Esophagus squamous epithelium (tissue), 4 donors: ENCODE measurements around the gene AGR2.

Source experiments
- POLR2A ChIP-seq, 4 donors: fragments of 450-650 bp; IDR thresholded peaks; one replicate each; pipeline ENCODE4 v1.6.1; 2017; ENCODE audit warnings: antibody characterized with exemption in 4 of 4, mild to moderate bottlenecking in 4 of 4, moderate library complexity in 3 of 4
- TF ChIP-seq, protein P1 (sequence below), 6 experiments: fragments of 450-650 bp in 4 of 6; fragments of 200-600 bp in 2 of 6; sonication (generic) in 2 of 6; IDR thresholded peaks; one replicate each; pipeline ENCODE4 v1.5.1; 2016 to 2019; ENCODE audit warnings: antibody characterized with exemption in 6 of 6, mild to moderate bottlenecking in 4 of 6, moderate library complexity in 4 of 6

DNA sequence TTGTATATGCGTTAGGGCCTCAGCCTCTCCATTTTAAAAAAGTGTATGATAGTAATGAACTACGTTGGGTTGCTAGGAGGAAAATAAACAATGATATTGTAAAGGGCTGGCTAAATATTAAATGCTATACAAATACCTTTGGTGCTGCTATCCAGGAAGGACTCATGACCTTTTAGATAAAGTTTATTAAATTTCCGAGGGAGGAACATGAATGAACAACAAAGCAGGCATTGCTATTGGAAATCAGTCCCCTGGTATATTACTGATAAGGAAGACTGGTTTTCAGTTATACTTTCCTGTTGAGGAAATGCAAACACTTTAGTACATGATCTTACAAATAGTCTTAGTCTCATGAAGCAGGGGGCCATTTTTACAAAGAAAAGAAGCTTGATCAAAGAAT is 17.2 kb upstream of the AGR2 start:
- TF ChIP-seq, protein P1, sequence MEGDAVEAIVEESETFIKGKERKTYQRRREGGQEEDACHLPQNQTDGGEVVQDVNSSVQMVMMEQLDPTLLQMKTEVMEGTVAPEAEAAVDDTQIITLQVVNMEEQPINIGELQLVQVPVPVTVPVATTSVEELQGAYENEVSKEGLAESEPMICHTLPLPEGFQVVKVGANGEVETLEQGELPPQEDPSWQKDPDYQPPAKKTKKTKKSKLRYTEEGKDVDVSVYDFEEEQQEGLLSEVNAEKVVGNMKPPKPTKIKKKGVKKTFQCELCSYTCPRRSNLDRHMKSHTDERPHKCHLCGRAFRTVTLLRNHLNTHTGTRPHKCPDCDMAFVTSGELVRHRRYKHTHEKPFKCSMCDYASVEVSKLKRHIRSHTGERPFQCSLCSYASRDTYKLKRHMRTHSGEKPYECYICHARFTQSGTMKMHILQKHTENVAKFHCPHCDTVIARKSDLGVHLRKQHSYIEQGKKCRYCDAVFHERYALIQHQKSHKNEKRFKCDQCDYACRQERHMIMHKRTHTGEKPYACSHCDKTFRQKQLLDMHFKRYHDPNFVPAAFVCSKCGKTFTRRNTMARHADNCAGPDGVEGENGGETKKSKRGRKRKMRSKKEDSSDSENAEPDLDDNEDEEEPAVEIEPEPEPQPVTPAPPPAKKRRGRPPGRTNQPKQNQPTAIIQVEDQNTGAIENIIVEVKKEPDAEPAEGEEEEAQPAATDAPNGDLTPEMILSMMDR (IDR thresholded peaks at IDR 0.05): no peak
- TF ChIP-seq POLR2A (IDR thresholded peaks at IDR 0.05): no peak
